Stimulated activated CD4-positive, alpha-beta T cell treated with anti-CD3 and anti-CD28 coated beads, Interleukin-2, amount 100 ng/mL, for 24 hours (primary cell): ENCODE data around the gene TMEM119.
"Not testable (repeated sequence)": the region's sequence is repeated elsewhere in the genome, so short reads cannot be mapped to it uniquely, and the experiment has no call there.

ENCODE experiments used
- DNase-seq, 2 donors: peaks; one replicate each; pipeline ENCODE4 v3.0.0-alpha.2; 2020

Gene TMEM119

DNA sequence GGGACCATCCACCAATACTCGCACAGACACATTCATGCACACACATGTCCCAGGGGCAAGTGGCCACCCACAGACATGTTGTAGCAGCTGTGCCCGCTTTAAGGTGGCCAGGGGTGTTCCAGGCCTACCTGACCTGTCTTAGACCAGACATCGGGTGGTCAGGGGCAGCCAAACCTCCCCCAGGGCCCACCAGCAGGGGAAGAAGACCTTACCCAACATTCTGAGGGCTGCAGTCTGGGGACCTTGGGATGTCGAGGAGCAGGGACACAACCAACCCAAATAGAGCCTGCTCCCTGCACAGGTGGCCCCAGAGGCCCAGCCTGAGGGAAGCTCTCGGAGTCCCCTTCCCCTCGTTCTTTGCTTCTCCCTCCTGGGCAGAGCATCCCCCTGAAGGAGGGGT is 1.7 kb upstream of the TMEM119 start:
- DNase-seq: no peak

- no peak for DNase-seq
Measured at GRCh38 chr12:108598553-108599250, 818 bp upstream of the TMEM119 start.

DNA sequence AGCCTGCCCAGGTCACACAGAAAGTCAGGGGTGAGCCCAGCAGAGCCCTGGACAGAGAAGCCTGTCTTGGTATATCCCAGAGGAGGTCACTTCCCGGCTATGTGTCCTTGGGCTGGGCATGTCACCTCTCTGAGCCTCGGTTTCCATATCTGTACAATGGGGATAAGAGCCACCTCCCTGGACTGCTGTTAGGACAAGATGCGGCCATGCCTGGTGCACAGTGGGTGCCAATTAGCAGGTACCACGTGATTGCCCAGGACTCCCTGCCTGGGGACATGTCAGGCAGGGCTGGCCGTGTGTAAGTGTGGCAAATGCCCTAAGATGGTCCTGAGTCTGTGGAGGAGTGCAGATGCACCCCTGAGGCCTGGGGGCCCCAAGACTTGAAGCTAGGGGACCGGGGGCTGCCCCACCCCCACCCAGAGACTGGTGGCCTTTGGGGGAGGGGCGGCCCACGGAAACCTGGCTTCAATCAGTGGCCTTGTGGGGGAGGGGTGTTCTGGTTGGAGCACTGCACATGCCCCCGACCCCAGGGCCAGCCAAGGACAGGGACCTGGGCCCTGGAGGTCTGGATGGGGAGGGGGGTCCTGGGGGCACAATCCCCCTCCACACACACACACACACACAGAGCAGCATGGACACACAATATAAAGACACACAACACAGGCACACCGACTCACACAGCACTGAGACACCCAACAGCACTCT is 878 bp downstream of the TMEM119 start:
- DNase-seq: no peak

GRCh38 chr12:108595711-108596647 is 1.9 kb downstream of the TMEM119 start:
- DNase-seq: no peak

DNA sequence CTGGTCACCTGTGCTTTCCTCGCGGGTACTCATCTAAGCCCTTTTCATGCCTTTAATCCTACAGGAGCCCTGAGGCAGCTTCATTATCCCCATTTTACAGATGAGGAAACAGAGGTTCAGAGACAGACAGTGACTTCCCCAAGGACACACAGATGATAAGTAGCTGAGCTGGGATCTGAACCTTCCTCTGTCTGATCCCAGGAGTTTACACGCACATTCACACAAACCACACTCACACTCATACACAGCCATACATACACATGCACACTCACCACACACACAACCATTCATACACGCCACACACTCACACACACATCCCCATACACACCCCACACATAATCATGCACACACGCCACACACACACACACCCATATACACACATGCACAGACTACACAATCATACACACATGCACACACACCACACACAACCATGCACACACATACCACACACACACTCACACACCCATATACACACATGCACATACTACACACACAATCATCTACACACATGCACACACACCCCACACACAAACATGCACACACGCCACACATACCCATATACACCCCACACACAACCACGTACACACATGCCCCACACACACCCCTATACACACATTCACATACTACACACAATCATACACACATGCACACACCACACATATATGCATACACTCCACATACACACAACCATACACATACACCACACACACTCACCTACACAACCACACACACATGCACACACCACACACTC is 2.7 kb downstream of the TMEM119 start:
- no peak for DNase-seq

DNA sequence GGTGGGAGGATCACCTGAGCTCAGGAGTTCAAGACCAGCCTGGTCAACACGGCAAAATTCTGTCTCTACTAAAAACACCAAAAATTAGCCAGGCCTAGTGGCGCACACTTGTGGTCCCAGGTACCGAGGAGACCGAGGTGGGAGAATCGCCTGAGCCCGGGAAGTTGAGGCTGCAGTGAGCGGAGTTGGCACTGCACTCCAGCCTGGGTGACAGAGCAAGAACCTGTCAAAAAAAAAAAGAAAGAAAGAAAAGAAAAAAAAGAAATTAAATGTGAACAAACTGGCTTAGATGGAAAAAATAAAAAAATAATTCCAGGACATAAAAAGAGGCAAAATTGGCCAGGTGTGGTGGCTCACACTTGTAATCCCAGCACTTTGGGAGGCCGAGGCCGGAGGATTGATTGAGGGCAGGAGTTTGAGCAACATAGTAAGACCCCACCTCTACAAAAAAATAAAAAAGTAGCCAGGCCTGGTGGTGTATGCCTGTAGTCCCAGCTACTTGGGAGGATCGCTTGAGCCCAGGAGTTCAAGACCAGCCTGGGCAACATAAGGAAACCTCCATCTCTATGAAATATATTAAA is 3.5 kb downstream of the TMEM119 start:
- DNase-seq: no peak

GRCh38 chr12:108592033-108592909 is 5.6 kb downstream of the TMEM119 start:
- DNase-seq: no peak

GRCh38 chr12:108591267-108591980 is 6.5 kb downstream of the TMEM119 start:
- DNase-seq: no peak

- DNase-seq: not testable (repeated sequence)
Measured at GRCh38 chr12:108590463-108590862, 7.4 kb downstream of the TMEM119 start.

- no peak for DNase-seq
Measured at GRCh38 chr12:108589840-108590229, 8.0 kb downstream of the TMEM119 start.

GRCh38 chr12:108589028-108589839 is 8.7 kb downstream of the TMEM119 start:
- no peak for DNase-seq

DNA sequence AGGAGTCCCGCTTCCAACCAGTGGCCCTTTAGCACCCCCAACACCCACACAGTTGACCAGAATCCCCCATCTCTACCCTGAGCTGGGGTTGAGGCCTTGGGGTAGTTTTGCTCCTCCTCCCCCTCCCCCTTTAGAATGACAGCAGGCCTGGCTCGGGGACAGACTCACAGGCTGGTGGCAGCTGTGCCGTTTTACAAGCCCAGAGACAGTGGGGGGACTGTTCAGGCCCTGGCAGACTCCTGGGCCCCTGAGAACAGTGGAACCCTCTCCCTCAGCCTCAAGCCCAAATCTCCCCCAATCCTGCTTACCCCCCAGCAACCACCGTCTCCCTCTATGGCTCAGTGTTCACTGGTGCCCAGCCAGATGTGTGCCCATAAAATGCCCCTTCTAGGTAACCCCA is 10.1 kb downstream of the TMEM119 start:
- DNase-seq: no peak

GRCh38 chr12:108586306-108586705 is 11.6 kb downstream of the TMEM119 start:
- no peak for DNase-seq

GRCh38 chr12:108585864-108586263 is 12.0 kb downstream of the TMEM119 start:
- DNase-seq: no peak

DNA sequence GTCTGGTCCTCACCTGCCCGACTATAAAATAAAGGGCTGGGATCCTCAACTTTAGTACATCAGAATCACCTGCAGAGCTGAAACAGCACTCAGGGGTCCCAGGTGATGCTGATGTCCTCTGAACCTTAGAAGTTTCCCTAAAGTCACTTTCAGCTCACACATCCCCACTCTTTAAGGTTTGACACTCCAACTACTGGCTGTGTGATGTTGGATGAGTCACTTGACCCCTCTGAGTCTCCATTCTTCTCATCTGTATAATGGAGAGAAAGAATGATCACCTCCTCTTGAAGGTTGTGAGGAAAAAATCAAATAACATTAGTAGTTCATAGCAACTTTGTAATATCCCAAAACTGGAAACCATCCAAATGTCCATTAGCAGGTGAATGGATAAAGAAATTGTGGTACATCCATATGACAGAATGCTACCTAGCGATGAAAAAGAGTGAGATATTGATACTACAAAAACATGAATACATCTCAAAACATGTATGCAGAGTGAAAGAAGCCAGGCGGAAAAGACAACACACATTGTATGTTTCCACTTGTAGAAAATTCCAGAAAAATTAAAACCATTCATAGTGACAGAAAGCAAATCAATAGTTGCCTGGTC is 13.3 kb downstream of the TMEM119 start:
- no peak for DNase-seq

GRCh38 chr12:108583991-108584390 is 13.9 kb downstream of the TMEM119 start:
- no peak for DNase-seq

DNA sequence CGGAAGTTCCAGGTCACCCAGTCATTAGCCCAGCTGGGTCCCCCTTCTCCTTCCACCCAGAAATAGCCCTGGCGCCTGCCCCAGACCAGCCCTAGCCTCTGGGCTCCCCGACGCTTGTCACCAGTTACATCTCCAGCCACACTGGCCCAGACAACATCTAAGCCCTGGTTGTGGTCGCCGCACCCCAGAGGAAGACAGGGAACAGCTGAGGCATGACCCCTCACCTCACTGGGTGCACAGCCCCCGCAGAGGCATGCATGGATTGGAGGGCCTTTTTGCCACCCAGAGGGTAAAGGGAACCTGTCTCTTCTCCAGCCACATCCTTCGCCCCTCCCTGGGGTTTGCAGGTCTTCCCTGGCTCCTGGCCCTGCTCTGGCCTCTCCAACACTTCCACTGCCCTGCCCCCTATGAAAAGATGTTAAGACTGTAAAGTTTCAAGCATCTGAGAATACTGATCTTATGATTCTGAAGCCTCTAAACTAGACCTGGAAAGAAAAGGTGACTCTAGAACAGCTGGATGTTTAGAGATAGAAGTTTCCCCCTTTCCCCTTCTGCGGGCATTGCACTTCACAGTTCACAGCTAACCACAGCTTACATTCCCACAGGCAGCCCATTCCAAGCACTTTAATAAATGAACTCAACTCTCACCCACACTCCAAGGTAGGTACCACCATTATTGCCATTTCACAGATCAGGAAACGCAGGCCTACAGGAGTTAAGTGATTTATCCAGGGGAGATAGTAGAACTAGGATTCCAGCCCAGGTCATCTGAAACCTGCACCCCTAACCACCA is 14.7 kb downstream of the TMEM119 start:
- DNase-seq: no peak

DNA sequence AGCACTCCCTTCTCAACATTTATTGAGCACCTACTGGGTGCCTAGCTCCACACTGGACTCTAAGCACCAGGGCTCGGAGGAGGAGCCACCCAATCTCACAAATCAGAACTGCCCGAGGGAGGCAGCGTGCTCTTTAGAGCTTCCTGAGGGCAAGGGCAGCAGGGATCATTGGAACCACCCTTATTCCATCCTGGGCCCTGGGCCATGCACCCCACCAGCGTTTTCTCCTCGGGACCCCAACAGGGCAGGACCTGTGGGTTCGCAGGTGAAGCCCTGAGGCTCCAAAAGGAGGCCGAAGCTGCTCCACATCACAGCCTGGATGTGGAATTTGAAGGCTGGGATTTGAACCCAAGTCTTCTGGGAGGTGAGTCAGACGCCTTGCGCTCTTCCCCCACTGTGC is 15.4 kb downstream of the TMEM119 start:
- DNase-seq: no peak
